Adrenal gland (tissue), 5 donors: ENCODE data around the gene CHRNA7.

Experiments
- POLR2A ChIP-seq, 2 donors: fragments of 450-650 bp; IDR thresholded peaks; one replicate each; pipeline ENCODE4 v1.6.1; 2017; ENCODE audit warnings: antibody characterized with exemption in 2 of 2, mild to moderate bottlenecking in 2 of 2, moderate library complexity in 1 of 2
- TF ChIP-seq, protein P1 (sequence below), 6 experiments: fragments of 450-650 bp in 4 of 6; fragments of 200-600 bp in 2 of 6; sonication (generic) in 1 of 6; IDR thresholded peaks; 1 replicate in 5 of 6; 2 replicates in 1 of 6; pipeline versions ENCODE4 v1.5.1 to v1.8.0; 2016 to 2021; ENCODE audit warnings: antibody characterized with exemption in 6 of 6, mild to moderate bottlenecking in 2 of 6, moderate library complexity in 1 of 6
- donor health status: DM: no; HTN: no; CAD: no.

DNA sequence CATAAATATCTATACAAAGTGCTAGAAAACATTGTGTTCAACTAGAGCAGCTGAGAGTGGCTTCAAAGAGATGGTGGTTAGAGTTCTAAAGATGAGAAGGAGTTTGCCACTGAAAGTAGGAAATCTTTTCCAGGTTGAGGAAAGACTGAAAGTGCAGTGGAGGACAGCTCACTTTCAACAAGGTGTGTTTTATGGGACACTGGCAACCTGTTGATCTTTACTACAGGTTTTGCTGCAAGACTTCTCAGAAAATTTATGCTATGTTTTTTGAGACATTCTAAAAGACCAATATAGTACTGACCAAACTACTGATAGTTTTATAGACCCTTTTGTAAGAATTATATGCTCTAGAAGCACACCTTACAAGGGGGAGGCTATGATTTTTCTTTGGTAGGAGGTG is 3.8 kb downstream of the CHRNA7 start:
- no peak for TF ChIP-seq POLR2A (IDR thresholded peaks at IDR 0.05)
- TF ChIP-seq, protein P1, sequence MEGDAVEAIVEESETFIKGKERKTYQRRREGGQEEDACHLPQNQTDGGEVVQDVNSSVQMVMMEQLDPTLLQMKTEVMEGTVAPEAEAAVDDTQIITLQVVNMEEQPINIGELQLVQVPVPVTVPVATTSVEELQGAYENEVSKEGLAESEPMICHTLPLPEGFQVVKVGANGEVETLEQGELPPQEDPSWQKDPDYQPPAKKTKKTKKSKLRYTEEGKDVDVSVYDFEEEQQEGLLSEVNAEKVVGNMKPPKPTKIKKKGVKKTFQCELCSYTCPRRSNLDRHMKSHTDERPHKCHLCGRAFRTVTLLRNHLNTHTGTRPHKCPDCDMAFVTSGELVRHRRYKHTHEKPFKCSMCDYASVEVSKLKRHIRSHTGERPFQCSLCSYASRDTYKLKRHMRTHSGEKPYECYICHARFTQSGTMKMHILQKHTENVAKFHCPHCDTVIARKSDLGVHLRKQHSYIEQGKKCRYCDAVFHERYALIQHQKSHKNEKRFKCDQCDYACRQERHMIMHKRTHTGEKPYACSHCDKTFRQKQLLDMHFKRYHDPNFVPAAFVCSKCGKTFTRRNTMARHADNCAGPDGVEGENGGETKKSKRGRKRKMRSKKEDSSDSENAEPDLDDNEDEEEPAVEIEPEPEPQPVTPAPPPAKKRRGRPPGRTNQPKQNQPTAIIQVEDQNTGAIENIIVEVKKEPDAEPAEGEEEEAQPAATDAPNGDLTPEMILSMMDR (IDR thresholded peaks at IDR 0.05), result no peak
